Glutamatergic neuron (in vitro differentiated cells): ENCODE measurements around the gene IL21R. TPM values are rescaled to one million over a fixed set of nuclear protein-coding genes. Genes with fewer than 3 reads are reported as not detected.

Experiments used
- DNase-seq: peaks from one replicate; pipeline ENCODE4 v3.0.0; 2022
- H3K27ac Mint-ChIP-seq: one replicate; pipeline ENCODE4 v1.8.0; 2020; ENCODE audit warnings: mild to moderate bottlenecking, mixed read lengths, inconsistent platforms; ENCODE audit not compliant: unreplicated experiment
- H3K27me3 Mint-ChIP-seq: one replicate; pipeline ENCODE4 v1.8.0; 2020; ENCODE audit warnings: mild to moderate bottlenecking, moderate library complexity, mixed read lengths, inconsistent platforms; ENCODE audit not compliant: unreplicated experiment
- H3K36me3 Mint-ChIP-seq: one replicate; pipeline ENCODE4 v1.8.0; 2020; ENCODE audit warnings: mild to moderate bottlenecking, mixed read lengths, inconsistent platforms; ENCODE audit not compliant: unreplicated experiment
- H3K4me1 Mint-ChIP-seq: one replicate; pipeline ENCODE4 v1.8.0; 2020; ENCODE audit warnings: mild to moderate bottlenecking, low read depth, mixed read lengths, inconsistent platforms; ENCODE audit not compliant: unreplicated experiment
- H3K4me3 Mint-ChIP-seq: one replicate; pipeline ENCODE4 v1.8.0; 2020; ENCODE audit warnings: mild to moderate bottlenecking, mixed read lengths, inconsistent platforms; ENCODE audit not compliant: unreplicated experiment
- H3K9me3 Mint-ChIP-seq: one replicate; pipeline ENCODE4 v1.8.0; 2020; ENCODE audit warnings: mild to moderate bottlenecking, moderate library complexity, mixed read lengths, inconsistent platforms; ENCODE audit not compliant: unreplicated experiment
- CTCF ChIP-seq: fragments of 200-600 bp; sonication (generic); IDR thresholded peaks from one replicate; pipeline ENCODE4 v1.5.0; 2021; ENCODE audit not compliant: partially characterized antibody, unreplicated experiment
- total RNA-seq: library from RNA; stranded (reverse); fragmentation: NEBNext Ultra II Directional; extraction: Animal tissue kit (Norgen Biotek cat#: 25700); gene quantifications from one replicate; pipeline ENCODE4 v1.2.1, GENCODE V29; 2021; ENCODE audit not compliant: unreplicated experiment

The IL21R gene
- total RNA-seq, 1 donor from 2014 or later = 0.86 TPM

- TF ChIP-seq CTCF = no peak
- H3K27me3 Mint-ChIP-seq = peaks cover 6% of the 10 kb centered on the region
- no peak for DNase-seq
- peaks cover 2% of the 10 kb centered on the region for H3K9me3 Mint-ChIP-seq
- H3K4me3 Mint-ChIP-seq = no peak overlapping the region
- peaks cover 16% of the 10 kb centered on the region for H3K36me3 Mint-ChIP-seq
- peak overlapping the region; percentile 19 for H3K27ac Mint-ChIP-seq
- H3K4me1 Mint-ChIP-seq = no peaks in the 10 kb centered on the region
These were observed 70.4 kb downstream of the IL21R start for GRCh38 chr16:27472091-27473020.

- Mint-ChIP-seq H3K9me3 (peaks cover 2% of the 10 kb centered on the region), H3K4me3 (no peak overlapping the region), H3K27ac (no peak overlapping the region), H3K27me3 (peaks cover 6% of the 10 kb centered on the region), H3K4me1 (no peaks in the 10 kb centered on the region), H3K36me3 (peaks cover 10% of the 10 kb centered on the region)
- no peak for DNase-seq
- TF ChIP-seq CTCF = no peak
These were observed 71.3 kb downstream of the IL21R start for GRCh38 chr16:27473101-27473900.

GRCh38 chr16:27474041-27474440, 72.1 kb downstream of the IL21R start:
- H3K36me3 Mint-ChIP-seq = peaks cover 10% of the 10 kb centered on the region
- H3K4me1 Mint-ChIP-seq = no peaks in the 10 kb centered on the region
- H3K27me3 Mint-ChIP-seq = peaks cover 6% of the 10 kb centered on the region
- H3K27ac Mint-ChIP-seq = no peak overlapping the region
- no peak for TF ChIP-seq CTCF
- no peak for DNase-seq
- peaks cover 2% of the 10 kb centered on the region for H3K9me3 Mint-ChIP-seq
- H3K4me3 Mint-ChIP-seq = no peak overlapping the region

GRCh38 chr16:27474921-27475320, 72.9 kb downstream of the IL21R start:
- Mint-ChIP-seq H3K9me3 (peaks cover 2% of the 10 kb centered on the region), H3K4me3 (no peak overlapping the region), H3K27ac (no peak overlapping the region), H3K36me3 (peaks cover 10% of the 10 kb centered on the region), H3K4me1 (no peaks in the 10 kb centered on the region), H3K27me3 (peaks cover 6% of the 10 kb centered on the region)
- no peak for TF ChIP-seq CTCF
- no peak for DNase-seq

- TF ChIP-seq CTCF = no peak
- peaks cover 10% of the 10 kb centered on the region for H3K36me3 Mint-ChIP-seq
- DNase-seq = no peak
- peaks cover 2% of the 10 kb centered on the region for H3K9me3 Mint-ChIP-seq
- H3K27me3 Mint-ChIP-seq = peaks cover 6% of the 10 kb centered on the region
- H3K4me1 Mint-ChIP-seq = no peaks in the 10 kb centered on the region
- no peak overlapping the region for H3K4me3 Mint-ChIP-seq
- no peak overlapping the region for H3K27ac Mint-ChIP-seq
These were observed 73.6 kb downstream of the IL21R start for GRCh38 chr16:27475561-27475960.
